Activated T-cell treated with anti-CD3 and anti-CD28 coated beads for 1 hour (primary cell): ENCODE data around the gene IGF2BP3.
"Not testable (repeated sequence)": the region's sequence is repeated elsewhere in the genome, so short reads cannot be mapped to it uniquely, and the experiment has no call there.

Source experiments
- DNase-seq: peaks from one replicate; pipeline ENCODE4 v3.0.0-alpha.2; 2020; ENCODE audit warnings: low read depth

Gene IGF2BP3

DNA sequence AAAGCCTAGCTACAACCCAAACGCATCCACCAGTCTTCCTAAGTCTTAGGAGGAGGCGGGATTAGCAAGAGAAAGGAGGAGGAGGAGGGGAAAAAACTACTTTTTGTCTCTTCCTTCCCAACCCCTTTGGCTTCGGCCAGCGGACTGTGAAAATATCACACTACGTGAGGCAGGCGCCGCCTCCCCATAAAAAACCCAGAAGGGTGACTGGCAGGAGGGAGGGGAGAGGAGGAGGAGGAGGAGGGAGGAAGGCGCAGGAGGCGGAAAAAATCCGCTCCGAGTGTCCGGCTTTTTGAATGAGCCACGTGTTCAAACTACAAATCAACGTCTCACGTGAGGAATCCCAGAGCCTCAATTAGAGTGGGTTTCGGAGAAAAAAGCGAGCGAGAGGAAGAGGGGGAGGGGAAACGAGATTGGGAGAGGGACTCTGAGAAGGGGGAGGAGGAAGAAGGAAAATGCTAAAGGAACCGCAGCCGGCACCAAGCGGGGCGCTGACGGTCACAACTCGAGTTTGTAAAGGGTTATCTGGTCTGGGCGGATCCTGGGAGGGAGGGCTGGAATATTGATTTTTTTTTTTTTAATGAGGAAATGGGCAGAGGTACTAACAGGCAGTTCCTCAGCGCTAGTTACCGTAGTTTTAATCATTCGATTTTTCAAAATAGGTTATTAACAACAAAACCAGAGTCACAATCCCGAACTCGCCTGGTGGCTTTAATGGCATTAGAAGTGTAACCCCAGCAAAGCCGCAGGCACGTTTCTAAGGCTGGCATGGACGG is at the start of gene IGF2BP3:
Gene IGF2BP3, minus strand, starts transcription at position 162 of the 776 bp plus-strand sequence. CDS start 381 bp downstream, outside the sequence.
- DNase-seq = no peak

DNA sequence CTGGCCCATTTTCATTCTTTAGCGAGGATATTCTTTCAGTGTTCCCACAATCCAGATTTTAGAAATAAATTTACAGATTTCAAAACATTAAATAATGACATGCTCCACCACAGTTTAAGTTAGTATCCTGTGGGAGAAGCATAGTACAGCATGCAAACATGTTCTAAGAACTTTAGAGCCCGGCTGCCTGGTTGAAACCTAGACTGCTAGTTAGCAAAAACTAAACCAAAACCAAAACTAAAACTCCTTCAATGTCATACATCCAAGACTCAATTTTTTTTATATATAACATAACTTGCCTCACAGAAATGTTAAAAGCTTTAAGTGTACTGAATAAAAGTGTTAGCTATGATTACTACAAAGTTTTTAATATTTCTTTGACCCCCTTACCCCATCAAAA is 44.5 kb upstream of the IGF2BP3 start:
- no peak for DNase-seq

DNA sequence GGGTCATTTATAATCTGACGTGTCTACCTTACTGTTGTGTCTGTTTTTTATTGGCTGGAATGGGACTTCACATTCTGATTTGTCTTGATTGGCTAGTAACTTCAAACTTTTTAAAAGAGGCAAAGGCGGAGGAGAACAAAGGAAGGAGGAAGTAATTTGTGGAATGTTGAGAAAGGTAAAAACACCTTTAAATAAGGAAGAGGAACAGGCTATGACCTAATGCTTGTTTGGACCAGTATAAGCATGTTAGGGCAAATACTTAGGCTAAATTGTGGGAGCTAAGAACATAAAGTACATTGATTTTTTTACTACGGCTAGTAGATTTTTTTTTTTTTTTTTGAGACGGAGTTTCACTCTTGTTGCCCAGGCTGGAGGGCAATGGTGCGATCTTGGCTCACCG is 43.5 kb upstream of the IGF2BP3 start:
- not testable (repeated sequence) for DNase-seq

GRCh38 chr7:23494009-23494408 is 23.7 kb upstream of the IGF2BP3 start:
- no peak for DNase-seq

- DNase-seq = no peak
Measured at GRCh38 chr7:23491502-23491901, 21.2 kb upstream of the IGF2BP3 start.

GRCh38 chr7:23490357-23491135 is 20.3 kb upstream of the IGF2BP3 start:
- peak; percentile 40 for DNase-seq

DNA sequence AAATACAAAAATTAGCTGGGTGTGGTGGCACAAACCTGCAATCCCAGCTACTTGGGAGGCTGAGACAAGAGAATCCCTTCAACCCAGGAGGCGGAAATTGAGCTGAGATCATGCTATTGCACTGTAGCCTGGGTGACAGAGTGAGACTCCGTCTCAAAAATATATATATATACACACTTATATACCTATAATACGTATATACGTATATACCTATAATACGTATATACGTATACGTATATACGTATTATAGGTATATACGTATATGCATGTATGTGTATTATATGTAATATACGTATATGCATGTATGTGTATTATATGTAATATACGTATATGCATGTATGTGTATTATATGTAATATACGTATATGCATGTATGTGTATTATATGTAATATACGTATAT is 18.4 kb upstream of the IGF2BP3 start:
- not testable (repeated sequence) for DNase-seq

GRCh38 chr7:23487670-23488069 is 17.4 kb upstream of the IGF2BP3 start:
- DNase-seq = no peak

GRCh38 chr7:23486002-23486773 is 15.9 kb upstream of the IGF2BP3 start:
- DNase-seq = no peak

GRCh38 chr7:23482686-23483085 is 12.4 kb upstream of the IGF2BP3 start:
- no peak for DNase-seq

GRCh38 chr7:23477962-23478866 is 7.9 kb upstream of the IGF2BP3 start:
- no peak for DNase-seq

DNA sequence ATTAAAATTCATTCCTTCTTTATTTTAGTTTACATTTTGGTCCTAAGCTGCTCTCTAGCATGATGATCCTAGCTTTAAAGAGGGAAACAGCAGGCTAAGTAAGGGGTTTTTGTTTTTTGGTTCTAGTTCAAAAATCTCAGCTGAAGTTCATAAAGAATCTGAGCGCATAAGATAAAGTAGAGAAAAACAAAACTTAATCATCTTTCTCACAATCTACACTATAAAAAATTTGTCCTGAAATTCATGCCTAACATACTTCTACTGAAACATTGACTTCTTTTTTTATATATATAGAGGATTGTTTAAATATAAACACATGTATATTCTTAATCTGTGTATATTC is 6.8 kb upstream of the IGF2BP3 start:
- DNase-seq = no peak

GRCh38 chr7:23476286-23477156 is 6.2 kb upstream of the IGF2BP3 start:
- no peak for DNase-seq

DNA sequence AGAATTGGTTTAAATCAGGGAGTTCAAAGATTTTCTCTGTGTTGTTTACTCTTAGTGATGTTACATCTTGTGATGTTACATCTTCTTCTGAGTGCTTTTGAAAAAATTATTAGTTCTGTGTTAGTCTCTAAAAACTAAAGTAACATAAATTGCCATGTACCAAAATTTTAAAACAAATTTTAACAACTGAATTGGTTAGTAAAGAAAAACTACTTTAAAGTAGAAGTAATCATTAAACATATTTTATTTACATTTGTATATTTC is 5.2 kb upstream of the IGF2BP3 start:
- no peak for DNase-seq

- no peak for DNase-seq
Measured at GRCh38 chr7:23474829-23475575, 4.7 kb upstream of the IGF2BP3 start.

GRCh38 chr7:23474094-23474828 is 4.0 kb upstream of the IGF2BP3 start:
- no peak for DNase-seq

- no peak for DNase-seq
Measured at GRCh38 chr7:23473844-23474093, 3.5 kb upstream of the IGF2BP3 start.

GRCh38 chr7:23472956-23473843 is 2.9 kb upstream of the IGF2BP3 start:
- no peak for DNase-seq

DNA sequence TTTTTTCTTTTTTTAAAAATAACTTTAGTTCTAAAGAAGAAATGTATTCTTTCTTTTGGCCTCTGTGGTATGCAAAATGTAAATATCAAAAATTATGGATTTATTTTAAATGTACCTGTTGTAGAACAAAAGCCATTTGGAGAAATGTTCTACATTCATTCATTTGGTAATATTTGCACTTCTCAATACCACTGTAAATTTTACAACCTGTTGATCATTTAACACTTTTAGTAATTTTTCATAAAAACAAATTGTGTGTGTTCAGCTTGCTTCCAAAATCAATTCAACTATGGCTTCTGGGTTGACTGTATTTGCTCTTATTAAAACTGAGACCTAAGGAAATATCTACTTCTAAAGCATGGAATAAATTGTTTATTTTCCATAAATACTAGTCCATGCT is 2.3 kb upstream of the IGF2BP3 start:
- no peak for DNase-seq
